GM19455 (cell line): ENCODE results near the gene MOB3B.

ENCODE experiments used
- ATAC-seq: cut with Tn5 transposase; IDR thresholded peaks from one replicate; pipeline ENCODE4 v1.9.1; 2021; ENCODE audit not compliant: unreplicated experiment

The MOB3B gene

DNA sequence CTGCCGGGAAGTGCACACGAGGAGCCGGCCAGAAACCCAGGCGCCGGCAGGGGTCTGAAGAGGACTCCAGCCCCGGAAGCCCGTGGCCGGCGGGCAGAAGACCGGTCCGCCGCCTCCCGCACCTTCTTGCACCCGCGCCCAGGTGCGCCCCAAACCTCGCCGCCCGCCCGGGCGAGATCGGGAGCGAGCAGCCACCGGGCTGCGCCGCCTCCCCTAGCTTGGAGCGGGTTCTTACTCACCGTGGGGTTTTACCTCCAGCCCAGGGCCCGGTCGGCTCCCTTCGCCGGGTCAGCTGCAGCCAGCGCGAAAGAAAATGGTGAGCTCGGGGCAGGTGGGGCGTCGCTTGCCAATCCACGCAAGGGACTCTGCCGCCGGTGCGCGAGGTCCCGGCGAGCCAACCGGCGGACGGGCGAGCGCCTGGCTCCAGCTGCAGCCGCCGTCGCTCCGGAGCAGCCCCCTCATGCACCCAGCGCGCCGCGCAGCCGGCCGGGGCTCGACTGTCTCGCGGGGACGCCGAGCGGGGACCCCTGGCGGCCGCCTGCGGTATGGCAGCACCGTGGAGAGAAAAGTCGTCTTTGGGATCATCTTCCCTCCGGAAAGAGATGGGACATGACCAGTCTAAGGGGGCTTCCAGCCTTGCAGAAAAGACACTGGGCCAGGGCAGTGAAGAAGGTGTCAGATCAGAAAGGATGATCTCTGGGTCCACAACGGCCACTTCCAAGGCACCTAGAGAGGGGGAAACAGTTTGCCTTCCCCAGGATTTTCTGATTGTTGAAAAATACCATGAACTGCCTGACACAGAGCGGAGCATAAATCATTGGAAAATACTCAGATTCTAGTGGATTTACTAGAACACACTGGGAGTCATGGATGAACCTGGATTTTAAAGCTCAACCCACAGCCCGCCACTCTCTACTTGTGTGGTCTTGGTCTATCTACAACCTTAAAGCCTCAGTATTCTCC is at the start of gene MOB3B:
Gene MOB3B (minus strand): TSS at position 499 of the 963 bp plus-strand sequence. CDS start 74,264 bp downstream, outside the sequence.
- peak; percentile 85 for ATAC-seq

DNA sequence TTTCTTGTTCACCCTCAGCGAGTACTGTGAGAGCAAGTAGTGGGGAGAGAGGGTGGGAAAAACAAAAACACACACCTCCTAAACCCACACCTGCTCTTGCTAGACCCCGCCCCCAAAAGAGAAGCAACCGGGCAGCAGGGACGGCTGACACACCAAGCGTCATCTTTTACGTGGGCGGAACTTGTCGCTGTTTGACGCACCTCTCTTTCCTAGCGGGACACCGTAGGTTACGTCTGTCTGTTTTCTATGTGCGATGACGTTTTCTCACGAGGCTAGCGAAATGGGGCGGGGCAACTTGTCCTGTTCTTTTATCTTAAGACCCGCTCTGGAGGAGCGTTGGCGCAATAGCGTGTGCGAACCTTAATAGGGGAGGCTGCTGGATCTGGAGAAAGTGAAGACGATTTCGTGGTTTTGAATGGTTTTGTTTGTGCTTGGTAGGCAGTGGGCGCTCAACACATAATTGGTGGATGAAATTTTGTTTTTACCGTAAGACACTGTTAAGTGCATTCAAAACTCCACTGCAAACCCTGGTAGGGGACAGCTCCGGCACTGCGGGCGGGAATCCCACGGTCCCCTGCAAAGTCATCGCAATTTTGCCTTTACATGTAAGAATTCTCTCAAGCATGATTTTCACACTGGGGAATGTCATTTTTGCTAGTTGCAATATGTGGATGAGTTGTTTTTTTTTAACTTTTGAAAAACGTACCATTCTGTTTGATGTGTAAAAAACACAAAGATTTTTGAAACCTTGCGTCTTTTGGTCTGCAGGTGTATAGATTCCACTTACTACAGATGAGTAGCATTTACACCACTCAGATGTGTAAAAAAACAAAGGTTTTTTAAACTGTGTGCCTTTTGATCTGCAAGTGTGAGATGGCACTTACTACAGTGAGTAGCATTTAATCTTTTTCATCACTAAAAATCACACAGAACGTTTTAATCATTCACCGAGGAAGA is 44.3 kb upstream of the MOB3B start:
- ATAC-seq, result peak; percentile 84

DNA sequence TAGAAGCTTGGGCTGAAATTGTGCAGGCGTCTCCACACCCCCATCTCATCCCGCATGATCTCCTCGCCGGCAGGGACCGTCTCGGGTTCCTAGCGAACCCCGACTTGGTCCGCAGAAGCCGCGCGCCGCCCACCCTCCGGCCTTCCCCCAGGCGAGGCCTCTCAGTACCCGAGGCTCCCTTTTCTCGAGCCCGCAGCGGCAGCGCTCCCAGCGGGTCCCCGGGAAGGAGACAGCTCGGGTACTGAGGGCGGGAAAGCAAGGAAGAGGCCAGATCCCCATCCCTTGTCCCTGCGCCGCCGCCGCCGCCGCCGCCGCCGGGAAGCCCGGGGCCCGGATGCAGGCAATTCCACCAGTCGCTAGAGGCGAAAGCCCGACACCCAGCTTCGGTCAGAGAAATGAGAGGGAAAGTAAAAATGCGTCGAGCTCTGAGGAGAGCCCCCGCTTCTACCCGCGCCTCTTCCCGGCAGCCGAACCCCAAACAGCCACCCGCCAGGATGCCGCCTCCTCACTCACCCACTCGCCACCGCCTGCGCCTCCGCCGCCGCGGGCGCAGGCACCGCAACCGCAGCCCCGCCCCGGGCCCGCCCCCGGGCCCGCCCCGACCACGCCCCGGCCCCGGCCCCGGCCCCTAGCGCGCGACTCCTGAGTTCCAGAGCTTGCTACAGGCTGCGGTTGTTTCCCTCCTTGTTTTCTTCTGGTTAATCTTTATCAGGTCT is 43.5 kb upstream of the MOB3B start, which contains the start of gene C9orf72:
Gene C9orf72 (minus strand): TSS at position 564 of the 716 bp plus-strand sequence. CDS start 6,361 bp downstream, outside the sequence.
- ATAC-seq, result peak; percentile 64

DNA sequence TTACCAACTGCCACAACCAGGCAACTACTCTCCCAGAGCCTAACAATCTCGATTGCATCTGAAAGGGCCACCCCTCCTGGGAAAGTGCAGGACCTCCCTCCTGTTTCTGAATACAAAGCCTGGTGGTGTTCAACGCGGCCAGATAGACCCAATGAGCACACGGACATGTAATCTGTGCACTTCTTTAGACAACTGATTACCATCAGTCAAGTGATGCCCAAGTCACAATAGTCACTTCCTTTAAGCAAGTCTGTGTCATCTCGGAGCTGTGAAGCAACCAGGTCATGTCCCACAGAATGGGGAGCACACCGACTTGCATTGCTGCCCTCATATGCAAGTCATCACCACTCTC is 42.9 kb upstream of the MOB3B start:
- peak; percentile 43 for ATAC-seq

DNA sequence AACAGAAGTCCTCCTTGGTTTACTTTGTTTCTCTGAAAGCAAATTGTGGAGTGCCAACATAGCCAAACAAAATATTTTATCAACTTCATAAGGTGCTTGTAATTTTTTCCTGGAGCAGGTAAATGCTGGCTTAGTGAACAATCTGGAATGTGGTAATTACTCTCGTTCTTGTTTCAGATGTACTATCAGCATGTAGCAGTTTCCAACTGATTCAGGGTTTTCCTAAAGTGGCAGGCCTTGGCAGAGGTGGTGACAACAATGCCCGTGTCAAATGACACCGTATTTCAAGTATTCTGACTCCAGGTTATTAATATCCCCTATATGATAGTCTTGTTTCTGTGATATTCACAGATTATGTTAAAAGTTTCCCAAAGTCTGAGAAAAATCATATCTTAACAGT is 42.4 kb upstream of the MOB3B start:
- ATAC-seq, result no peak

DNA sequence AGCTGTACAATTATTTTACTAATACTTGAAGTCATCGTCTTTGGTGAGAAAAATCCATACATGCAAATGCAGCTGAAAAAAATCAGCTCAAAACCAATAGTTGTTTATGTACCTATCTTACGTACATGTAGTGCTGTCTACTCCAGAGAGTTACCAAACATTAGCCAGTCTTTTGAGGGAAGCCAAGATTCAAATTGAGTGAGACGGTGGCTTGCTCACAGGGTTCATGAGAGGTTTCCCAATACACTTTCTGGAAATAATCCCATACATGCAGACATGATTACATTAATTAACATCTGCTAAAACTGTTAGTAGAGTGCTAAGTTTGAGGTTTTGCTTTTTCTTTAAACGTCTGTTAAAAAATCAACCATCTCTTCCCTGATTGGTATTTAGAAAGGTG is 41.4 kb upstream of the MOB3B start:
- no peak for ATAC-seq

DNA sequence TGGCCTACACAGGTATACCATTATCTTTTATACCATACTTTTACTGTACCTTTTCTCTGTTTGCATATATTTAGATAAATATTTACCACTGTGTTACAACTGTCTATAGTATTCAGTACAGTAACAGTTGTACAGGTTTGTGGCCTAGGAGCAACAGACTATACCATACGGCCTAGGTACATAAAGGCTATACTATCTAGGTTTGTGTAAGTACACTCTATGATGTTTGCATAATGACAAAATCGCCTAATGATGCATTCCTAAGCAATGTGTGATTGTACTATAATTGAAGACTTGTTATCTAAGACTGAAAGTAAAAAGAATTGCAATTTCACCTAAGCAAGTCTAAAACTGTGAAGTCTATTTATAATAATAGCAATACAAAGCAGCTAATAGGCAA is 39.8 kb upstream of the MOB3B start:
- no peak for ATAC-seq

DNA sequence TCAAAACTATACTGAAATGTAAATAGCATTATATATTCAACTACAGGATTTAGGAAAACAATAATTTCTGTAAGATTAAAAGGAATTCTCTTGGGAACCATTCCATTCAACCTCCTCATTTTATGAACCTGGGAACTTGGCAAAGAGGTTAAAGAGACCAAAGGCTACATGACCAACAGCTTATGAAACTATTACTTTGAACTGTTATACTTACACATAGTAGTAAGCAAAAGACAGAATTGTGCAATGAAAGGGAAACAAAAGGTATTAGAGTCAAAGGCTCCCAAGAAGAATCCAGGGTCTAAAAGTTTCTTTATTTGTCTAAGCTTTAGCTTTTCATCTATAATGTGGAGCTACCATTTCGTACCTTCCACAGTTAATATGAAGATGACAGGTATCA is 36.5 kb upstream of the MOB3B start:
- ATAC-seq, result no peak

DNA sequence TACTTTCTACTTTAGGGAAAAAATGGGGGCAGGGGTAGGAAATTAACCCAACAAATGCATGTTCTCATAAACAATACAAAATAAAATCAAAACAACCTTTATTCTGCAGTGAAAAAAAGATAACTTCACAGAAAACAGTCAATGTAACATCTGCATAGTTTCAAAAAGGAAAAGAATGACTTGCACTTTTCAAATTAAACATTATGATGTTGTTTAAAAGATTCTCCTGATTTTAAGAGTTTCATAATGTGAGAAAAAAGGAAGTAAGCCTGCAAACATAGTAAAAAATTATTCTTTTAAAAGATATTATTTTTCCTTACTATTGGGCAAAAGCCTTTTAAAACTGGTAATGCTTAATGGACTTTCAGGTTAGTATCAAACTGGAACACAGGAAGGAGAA is 36.1 kb upstream of the MOB3B start:
- ATAC-seq, result no peak

DNA sequence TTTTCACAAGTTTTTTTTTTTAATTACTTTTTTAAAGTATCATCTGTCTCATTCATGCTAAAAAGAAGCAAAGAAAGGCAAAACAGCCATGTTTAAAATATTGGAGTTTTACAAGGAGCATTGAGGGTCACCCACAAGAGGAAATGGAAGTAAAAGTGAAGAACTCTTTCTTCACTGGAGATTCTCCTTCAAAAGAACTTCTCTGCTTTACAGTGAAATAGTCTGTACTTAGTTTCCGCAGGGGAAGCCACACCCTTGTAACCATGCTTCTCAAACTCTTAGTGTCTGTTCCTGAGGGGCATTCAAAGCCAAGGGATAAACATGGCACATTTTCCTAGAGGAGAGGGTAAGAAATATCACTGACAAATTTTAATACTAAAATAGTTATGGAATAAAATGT is 35.1 kb upstream of the MOB3B start:
- ATAC-seq, result no peak

DNA sequence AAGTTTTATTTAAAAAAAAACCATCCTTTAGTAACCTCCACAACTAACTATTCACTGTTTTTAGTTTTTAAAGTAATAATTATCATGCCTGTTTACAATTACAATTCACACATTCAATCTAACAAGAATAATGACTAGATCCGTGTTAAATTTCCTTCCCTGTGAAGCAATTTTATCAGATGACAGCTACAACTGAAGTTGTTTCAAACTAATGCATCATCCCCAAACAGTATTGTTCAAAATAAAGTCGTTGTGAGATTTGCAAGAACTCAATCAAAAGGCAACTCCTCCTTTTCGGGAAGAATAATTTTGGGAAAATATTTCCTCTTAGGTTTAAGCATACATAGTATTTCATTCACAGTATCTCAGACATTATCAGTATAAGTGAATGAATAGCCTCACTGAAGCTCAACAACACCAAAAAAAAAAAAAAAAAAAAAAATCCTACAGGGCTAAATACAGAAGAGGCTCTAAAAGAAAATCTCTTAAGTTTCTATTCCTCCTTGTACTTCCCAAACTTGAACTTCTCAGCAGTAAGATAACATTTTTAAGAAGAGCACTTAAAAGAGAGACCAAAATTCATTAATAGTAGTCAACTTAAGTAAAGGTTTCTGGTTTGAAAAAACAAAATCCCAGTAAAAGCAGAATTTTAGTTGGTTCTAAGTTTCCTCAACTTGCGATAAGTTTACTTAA is 34.3 kb upstream of the MOB3B start:
- ATAC-seq, result no peak

DNA sequence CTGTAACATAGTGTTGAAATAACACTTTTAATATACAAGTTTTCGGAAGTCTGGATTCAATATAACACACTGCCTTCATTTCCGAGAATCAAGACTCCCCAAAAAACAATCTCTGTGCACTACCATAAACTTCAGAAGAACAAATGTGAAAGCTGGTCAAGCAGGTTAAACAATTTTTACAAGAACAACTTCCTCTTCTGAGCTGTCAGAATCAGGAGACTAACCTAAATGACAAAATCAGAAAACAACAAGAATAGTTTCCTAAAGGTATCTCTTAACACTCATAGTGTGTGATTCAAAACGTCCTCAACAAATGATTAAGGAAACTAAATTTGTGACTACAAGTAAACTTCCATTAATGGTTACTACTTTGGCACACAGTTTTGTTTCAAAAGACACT is 32.1 kb upstream of the MOB3B start:
- ATAC-seq, result no peak

DNA sequence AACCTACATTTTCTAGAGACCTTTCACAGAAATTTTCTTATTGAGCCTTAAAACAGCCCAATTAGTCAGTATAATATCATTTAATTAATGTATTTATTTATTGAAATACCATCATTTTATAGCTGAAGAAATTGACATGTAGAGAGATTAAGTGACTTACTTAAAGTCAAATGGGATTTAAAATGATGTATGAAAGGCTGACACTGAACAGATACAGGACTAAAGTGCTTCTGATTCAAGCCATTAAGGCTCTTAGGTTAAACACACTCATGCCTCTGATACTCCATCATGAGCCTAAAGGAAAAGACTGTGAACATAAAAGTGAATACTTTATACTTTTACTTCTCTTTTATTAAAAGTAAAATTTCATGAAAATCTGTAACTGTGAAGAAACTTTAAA is 30.8 kb upstream of the MOB3B start:
- no peak for ATAC-seq

DNA sequence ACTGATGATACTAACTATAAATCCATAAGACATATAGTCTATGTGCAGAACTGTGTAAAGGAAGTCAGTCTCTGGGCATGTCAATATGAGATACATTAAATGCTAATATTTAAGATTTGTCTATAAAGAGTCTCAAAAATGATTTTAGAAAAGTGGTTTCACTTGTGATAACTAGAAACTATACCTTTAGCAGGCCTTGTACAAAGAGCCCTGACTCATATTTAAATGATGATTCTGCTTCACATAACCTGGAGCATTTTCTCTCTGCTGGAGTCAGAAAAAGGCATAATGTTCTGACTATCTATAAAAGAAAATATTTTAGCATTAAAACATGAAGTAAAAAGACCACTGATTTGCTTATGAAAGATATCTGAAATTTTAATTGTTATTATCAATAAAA is 28.7 kb upstream of the MOB3B start:
- ATAC-seq, result no peak

DNA sequence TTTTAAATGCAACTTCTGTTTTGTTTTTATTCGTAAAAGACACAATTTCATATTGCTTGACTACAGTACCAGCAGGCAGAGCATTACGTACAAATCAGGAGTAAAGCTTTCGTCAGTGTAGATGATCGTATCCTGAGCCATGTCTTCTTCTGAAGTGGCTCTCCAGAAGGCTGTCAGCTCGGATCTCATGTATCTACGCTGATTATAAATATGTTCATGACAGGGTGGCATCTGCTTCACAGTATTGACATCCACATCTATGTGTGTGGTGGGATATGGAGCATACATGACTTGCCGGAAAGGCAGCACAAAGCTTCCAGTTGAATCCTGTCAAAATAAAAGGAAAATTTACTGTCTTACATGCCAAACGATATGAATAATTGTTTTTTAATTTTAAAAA is 26.9 kb upstream of the MOB3B start:
- ATAC-seq, result no peak

DNA sequence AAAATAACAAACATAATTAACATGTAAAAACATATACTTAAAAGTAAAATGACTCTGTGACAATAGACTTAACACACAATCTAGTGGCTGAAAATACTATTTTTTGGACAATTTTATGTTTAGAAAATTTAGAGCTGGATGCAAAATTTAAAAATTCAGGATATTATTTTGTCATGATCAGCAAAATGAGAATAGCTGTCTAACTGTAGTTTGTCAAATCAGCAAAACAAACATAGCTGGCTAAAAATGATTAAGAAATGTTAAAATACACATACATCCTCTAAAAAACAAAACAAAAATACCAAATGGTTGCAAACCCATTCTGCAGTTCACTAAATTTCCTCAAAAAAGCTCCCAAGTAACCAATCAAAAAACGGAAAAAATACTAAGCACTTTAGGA is 25.1 kb upstream of the MOB3B start:
- no peak for ATAC-seq

DNA sequence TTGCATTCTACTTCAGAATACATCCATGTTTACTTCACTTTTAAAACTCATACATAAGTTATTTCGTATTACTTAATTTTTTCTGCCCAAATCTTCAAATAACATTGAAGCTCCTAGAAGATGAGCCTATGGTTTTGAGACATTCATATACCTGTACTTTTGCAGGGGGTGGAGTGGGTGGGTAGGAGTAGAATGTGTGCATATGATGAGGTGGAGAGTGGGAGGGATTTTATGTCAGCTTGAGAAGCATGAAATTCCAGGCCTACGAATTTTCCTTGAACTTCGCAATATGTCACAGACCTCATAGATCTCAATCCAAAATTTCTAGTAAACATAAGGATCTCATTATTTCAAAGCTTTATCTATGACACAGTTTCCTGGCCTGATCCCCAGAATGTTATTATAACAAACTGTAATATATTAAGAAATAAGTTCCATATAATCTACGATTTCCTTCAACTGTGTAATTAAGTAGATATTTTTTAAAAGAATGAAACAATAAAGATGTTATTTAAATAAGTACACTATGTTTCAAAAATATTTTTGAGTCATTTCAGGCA is 19.7 kb upstream of the MOB3B start:
- ATAC-seq, result no peak

DNA sequence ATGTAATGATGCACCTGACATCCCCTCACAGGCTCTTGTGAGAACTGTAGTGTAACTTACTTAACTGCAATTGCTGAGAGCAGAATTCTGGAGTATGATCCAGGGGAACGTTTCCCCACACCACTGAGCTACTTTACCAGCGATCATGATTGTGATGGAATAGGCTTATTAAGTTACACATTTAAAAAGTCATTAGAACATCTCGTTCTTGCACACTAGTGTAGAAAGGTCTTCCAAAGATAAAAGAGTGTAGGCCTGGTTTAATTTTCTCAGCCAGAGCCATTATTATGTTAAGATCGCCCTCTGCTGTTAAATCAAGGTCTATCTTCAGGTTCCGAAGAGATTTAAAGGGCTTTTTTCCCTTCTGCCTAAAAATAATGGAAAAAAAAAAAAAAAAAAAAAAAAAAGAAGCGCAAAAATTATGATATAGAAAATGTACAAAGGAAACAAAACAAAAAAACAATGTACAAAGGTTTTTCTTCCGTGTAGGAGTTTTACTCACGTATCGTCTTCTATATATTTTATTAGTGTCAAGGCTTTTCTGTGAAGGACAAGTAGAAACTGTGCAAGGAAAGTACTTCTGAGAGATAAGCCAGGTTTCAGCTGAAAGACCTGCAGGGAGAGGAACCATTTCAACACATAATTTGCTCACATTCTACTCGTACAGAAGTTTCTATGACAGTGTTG is 18.6 kb upstream of the MOB3B start:
- no peak for ATAC-seq

DNA sequence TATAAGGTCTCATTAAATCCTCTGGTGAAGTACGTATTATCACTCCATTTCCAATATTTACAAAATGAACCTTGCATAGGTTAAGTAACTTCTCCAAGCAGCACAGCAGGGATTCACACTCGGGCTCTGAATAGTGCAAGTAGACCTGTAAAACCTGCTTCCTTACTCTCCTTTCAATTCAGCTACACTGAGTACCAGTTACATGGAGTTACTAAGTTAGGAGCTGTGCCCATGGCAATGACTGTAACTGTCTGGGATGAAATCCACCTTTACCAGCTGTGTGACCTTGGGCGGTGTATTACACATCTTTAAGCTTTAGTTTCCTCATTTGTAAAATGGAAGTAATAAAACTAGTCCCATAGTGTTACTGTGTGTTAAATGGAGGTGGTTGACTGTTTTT is 15.9 kb upstream of the MOB3B start:
- no peak for ATAC-seq

DNA sequence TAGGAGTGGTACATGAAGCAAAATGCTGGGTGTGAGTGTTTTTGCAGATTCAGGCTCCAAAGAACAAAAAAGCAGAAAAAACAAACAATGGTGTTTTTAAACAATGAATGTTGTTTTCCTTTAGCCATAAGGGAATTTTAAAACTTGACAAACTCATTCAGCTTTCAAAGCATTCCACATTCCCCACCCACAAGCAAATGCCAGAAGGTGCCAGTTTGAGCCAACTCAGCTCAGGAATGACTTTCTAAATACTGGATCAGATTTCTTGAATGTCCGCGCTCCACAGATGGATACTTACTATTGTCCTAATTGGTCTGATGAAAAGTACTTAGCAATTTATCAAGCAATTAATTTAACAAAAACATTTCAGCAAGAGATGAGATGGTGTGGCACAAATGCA is 12.9 kb upstream of the MOB3B start:
- no peak for ATAC-seq
